NCI-H1092 (cell line): ENCODE data around the gene EPHB2.

Experiments used
- DNase-seq: peaks from one replicate; lab custom pipeline; 2025; lab: John Stamatoyannopoulos, UW

EPHB2 gene

GRCh38 chr1:22781483-22781882 lies 70.8 kb downstream of the EPHB2 start:
- DNase-seq: no peak

GRCh38 chr1:22782406-22782805 lies 71.8 kb downstream of the EPHB2 start:
- no peak for DNase-seq

GRCh38 chr1:22784317-22784716 lies 73.7 kb downstream of the EPHB2 start:
- DNase-seq: no peak

GRCh38 chr1:22784737-22785136 lies 74.1 kb downstream of the EPHB2 start:
- DNase-seq: no peak

GRCh38 chr1:22786101-22786500 lies 75.5 kb downstream of the EPHB2 start:
- no peak for DNase-seq

- no peak for DNase-seq
Measured at GRCh38 chr1:22786719-22787489, 76.3 kb downstream of the EPHB2 start.

- DNase-seq: no peak
Measured at GRCh38 chr1:22787636-22788035, 77.0 kb downstream of the EPHB2 start.

- no peak for DNase-seq
Measured at GRCh38 chr1:22788254-22788661, 77.6 kb downstream of the EPHB2 start.

GRCh38 chr1:22789356-22789994 lies 78.8 kb downstream of the EPHB2 start:
- no peak for DNase-seq

- DNase-seq: peak; percentile 20
Measured at GRCh38 chr1:22790232-22791008, 79.8 kb downstream of the EPHB2 start.

- DNase-seq: no peak
Measured at GRCh38 chr1:22791831-22792347, 81.2 kb downstream of the EPHB2 start.

- DNase-seq: no peak
Measured at GRCh38 chr1:22792396-22793160, 81.9 kb downstream of the EPHB2 start.

GRCh38 chr1:22793647-22794046 lies 83.0 kb downstream of the EPHB2 start:
- no peak for DNase-seq

GRCh38 chr1:22794647-22795365 lies 84.2 kb downstream of the EPHB2 start:
- no peak for DNase-seq

- DNase-seq: no peak
Measured at GRCh38 chr1:22795366-22795714, 84.7 kb downstream of the EPHB2 start.

- no peak for DNase-seq
Measured at GRCh38 chr1:22796642-22797041, 86.0 kb downstream of the EPHB2 start.

GRCh38 chr1:22798083-22798482 lies 87.4 kb downstream of the EPHB2 start:
- DNase-seq: no peak

GRCh38 chr1:22799971-22800370 lies 89.3 kb downstream of the EPHB2 start:
- DNase-seq: no peak

- DNase-seq: no peak
Measured at GRCh38 chr1:22800629-22801028, 90.0 kb downstream of the EPHB2 start.

- no peak for DNase-seq
Measured at GRCh38 chr1:22801347-22801746, 90.7 kb downstream of the EPHB2 start.

GRCh38 chr1:22801761-22802160 lies 91.1 kb downstream of the EPHB2 start:
- DNase-seq: no peak
